A549 (cell line): ENCODE measurements around the gene MGAT5B. TPM values are rescaled to one million over a fixed set of nuclear protein-coding genes. Genes with fewer than 3 reads are reported as not detected.

Experiments used
- ATAC-seq, 2 experiments: fragments of 200-7000 bp in 1 of 2; fragments of >200 bp in 1 of 2; cut with Nextera tagmentation in 1 of 2; cut with Tn5 transposase in 1 of 2; 3 replicates each; pipeline versions ENCODE4 v1.8.0 to v1.9.1; 2018 to 2020; ENCODE audit warnings: mild to moderate bottlenecking in 1 of 2, moderate library complexity in 1 of 2
- CTCF ChIA-PET: fragments of 300-600 bp; sonication (Branson Sonifier 250); formaldehyde crosslinking; extraction: SDS; loops from one replicate; lab custom pipeline; 2021; ENCODE audit warnings: antibody characterized with exemption, inconsistent platforms; lab: Yijun Ruan, JAX
- POLR2A ChIA-PET: fragments of 350-600 bp; formaldehyde crosslinking; extraction: SDS; loops from one replicate; lab custom pipeline; 2021; ENCODE audit warnings: antibody characterized with exemption, inconsistent platforms; lab: Yijun Ruan, JAX
- DNase-seq, 2 experiments: peaks; one replicate each; pipeline versions ENCODE4 v3.0.0 to v3.0.0-alpha.2; 2011 to 2016; ENCODE audit warnings: low read depth in 1 of 2, low spot score in 1 of 2
- FAIRE-seq: peaks from 2 replicates; lab custom pipeline; 2011; peaks lifted over from hg19 to GRCh38; lab: Jason Lieb, UNC
- H3K27ac ChIP-seq, 2 experiments: fragments of >200 bp; sonication (Bioruptor Twin); formaldehyde crosslinking; 3 replicates each; pipeline ENCODE4 v1.5.1; 2016 to 2017
- H3K4me1 ChIP-seq: fragments of >200 bp; sonication (Bioruptor Twin); formaldehyde crosslinking; 3 replicates; pipeline ENCODE4 v1.6.1; 2016
- H3K4me2 ChIP-seq: fragments of >200 bp; sonication (Bioruptor Twin); formaldehyde crosslinking; 3 replicates; pipeline ENCODE4 v1.6.1; 2016
- H3K4me3 ChIP-seq: fragments of >200 bp; sonication (Bioruptor Twin); formaldehyde crosslinking; 3 replicates; pipeline ENCODE4 v1.5.1; 2016
- H3K9me3 ChIP-seq: fragments of >200 bp; sonication (Bioruptor Twin); formaldehyde crosslinking; 3 replicates; pipeline ENCODE4 v1.6.1; 2016
- CEBPB ChIP-seq, 2 experiments: fragments of >200 bp in 1 of 2; sonication (Bioruptor Twin) in 1 of 2; formaldehyde crosslinking in 1 of 2; IDR thresholded peaks; 2 replicates each; pipeline ENCODE4 v1.6.1; 2012 to 2016
- CHD2 ChIP-seq: fragments of 150-350 bp; IDR thresholded peaks from 2 replicates; pipeline ENCODE4 v1.6.1; 2014; ENCODE audit warnings: low read length; ENCODE audit not compliant: partially characterized antibody
- CTCF ChIP-seq: fragments of >200 bp; sonication (Bioruptor Twin); formaldehyde crosslinking; IDR thresholded peaks from 3 replicates; pipeline ENCODE4 v1.5.1; 2016
- ESRRA ChIP-seq: fragments of 150-350 bp; IDR thresholded peaks from 2 replicates; pipeline ENCODE4 v1.6.1; 2014; ENCODE audit warnings: mild to moderate bottlenecking, low read length, borderline replicate concordance
- GATA3 ChIP-seq: IDR thresholded peaks from 2 replicates; pipeline ENCODE4 v1.6.1; 2012; ENCODE audit warnings: borderline replicate concordance
- HDAC2 ChIP-seq: fragments of 200-600 bp; sonication (generic); IDR thresholded peaks from 2 replicates; pipeline ENCODE4 v1.6.1; 2016
- HMGXB4 ChIP-seq: fragments of 250-450 bp; sonication (Bioruptor Pico); IDR thresholded peaks from 2 replicates; pipeline ENCODE4 v1.5.0; 2021; ENCODE audit warnings: mild to moderate bottlenecking, moderate library complexity, borderline replicate concordance
- KDM5A ChIP-seq: fragments of 200-600 bp; sonication (generic); IDR thresholded peaks from 2 replicates; pipeline ENCODE4 v1.6.1; 2016; ENCODE audit warnings: antibody characterized with exemption, mild to moderate bottlenecking
- MYC ChIP-seq: IDR thresholded peaks from 2 replicates; pipeline ENCODE4 v1.6.1; 2012; ENCODE audit warnings: mild to moderate bottlenecking, inconsistent platforms, low read length, improper control_type of control experiment, borderline replicate concordance
- NPAS2 ChIP-seq: fragments of 250-450 bp; sonication (Bioruptor Pico); IDR thresholded peaks from 2 replicates; pipeline ENCODE4 v1.8.0; 2022; ENCODE audit warnings: mild to moderate bottlenecking, moderate library complexity, borderline replicate concordance
- RAD21 ChIP-seq, 2 experiments: fragments of >200 bp in 1 of 2; sonication (Bioruptor Twin) in 1 of 2; formaldehyde crosslinking in 1 of 2; IDR thresholded peaks in 1 of 2; conservative IDR thresholded peaks in 1 of 2; 2 replicates in 1 of 2; 3 replicates in 1 of 2; pipeline ENCODE4 v1.6.1; 2012 to 2018; ENCODE audit warnings: inconsistent platforms in 1 of 2
- RARB ChIP-seq: fragments of 250-450 bp; sonication (Bioruptor Pico); IDR thresholded peaks from 2 replicates; pipeline ENCODE4 v1.8.0; 2021; ENCODE audit warnings: mild to moderate bottlenecking, moderate library complexity
- REST ChIP-seq: fragments of 200-600 bp; sonication (generic); IDR thresholded peaks from 2 replicates; pipeline ENCODE4 v1.6.1; 2016; ENCODE audit warnings: antibody characterized with exemption, mild to moderate bottlenecking, moderate library complexity
- TFCP2L1 ChIP-seq: fragments of 250-450 bp; sonication (Bioruptor Pico); IDR thresholded peaks from 2 replicates; pipeline ENCODE4 v1.5.0; 2021; ENCODE audit warnings: mild to moderate bottlenecking
- ZFP36 ChIP-seq: fragments of 450-650 bp; IDR thresholded peaks from 2 replicates; pipeline ENCODE4 v1.6.1; 2014; ENCODE audit warnings: borderline replicate concordance; ENCODE audit not compliant: partially characterized antibody
- ZSCAN20 ChIP-seq: fragments of 250-450 bp; sonication (Bioruptor Pico); IDR thresholded peaks from 2 replicates; pipeline ENCODE4 v1.8.0; 2022; ENCODE audit warnings: mild to moderate bottlenecking, moderate library complexity
- WGBS: methylation state at CpG from one replicate; pipeline ENCODE4 v1.1.6; 2017; ENCODE audit errors: missing lambda C conversion rate; 5-methylcytosine and 5-hydroxymethylcytosine counted together
- polyA plus RNA-seq, 4 experiments: library from polyadenylated mRNA; depleted of rRNA in 3 of 4; stranded (reverse); fragments of >200 nt; fragmentation: RNase III in 1 of 4; extraction: RNeasy Plus Mini Kit Qiagen cat#74134 plus additional on column Dnase treatment in 1 of 4; gene quantifications; 2 replicates in 3 of 4; 3 replicates in 1 of 4; pipeline ENCODE4 v1.2.3, GENCODE V29; 2011 to 2017
- TF ChIP-seq, protein P1 (sequence below): fragments of 150-350 bp; IDR thresholded peaks from 2 replicates; pipeline ENCODE4 v1.6.1; 2014; ENCODE audit warnings: low read depth, mild to moderate bottlenecking, low read length
- TF ChIP-seq, protein P2 (sequence below): IDR thresholded peaks from 2 replicates; pipeline ENCODE4 v1.6.1; 2012; ENCODE audit warnings: low read depth, borderline replicate concordance

Gene MGAT5B
- polyA plus RNA-seq, 2 of the 4 experiments (the other 2 are of a cell fraction), result 7.6 to 22.8 TPM

DNA sequence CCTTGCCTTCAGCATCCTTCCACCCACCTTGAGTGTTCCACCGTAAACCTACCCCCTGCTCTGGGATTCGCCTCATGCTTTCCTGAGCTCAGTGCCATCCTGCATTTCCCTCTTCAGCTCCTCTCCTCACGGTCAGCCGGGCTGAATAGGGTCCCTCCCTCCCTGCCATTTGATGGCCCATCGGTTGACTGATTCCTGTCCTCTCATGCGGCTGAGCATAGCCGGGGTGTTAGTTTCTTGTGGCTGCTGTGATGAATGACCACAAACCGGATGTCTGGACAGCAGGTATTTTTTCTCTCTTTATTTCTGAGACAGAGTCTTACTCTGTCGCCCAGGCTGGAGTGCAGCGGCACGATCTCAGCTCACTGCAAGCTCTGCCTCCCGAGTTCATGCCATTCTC lies 44.1 kb upstream of the MGAT5B start:
- no peak for TF ChIP-seq CHD2
- no peak for TF ChIP-seq HDAC2
- TF ChIP-seq CTCF, result no peak
- no peak for TF ChIP-seq CEBPB (IDR thresholded peaks at IDR 0.05)
- no peak for TF ChIP-seq ESRRA
- no peak for TF ChIP-seq REST
- TF ChIP-seq ZSCAN20 (CRISPR knock-in tag), result no peak
- no peak for TF ChIP-seq HMGXB4 (CRISPR knock-in tag)
- TF ChIP-seq KDM5A, result no peak
- no peak for TF ChIP-seq RARB (CRISPR knock-in tag)
- no peak for TF ChIP-seq NPAS2 (CRISPR knock-in tag)
- TF ChIP-seq GATA3, result no peak
- TF ChIP-seq MYC, result no peak
- no peak for TF ChIP-seq ZFP36
- no peak for TF ChIP-seq RAD21 (conservative IDR thresholded peaks at IDR 0.05 in 1 of 2, IDR thresholded peaks at IDR 0.05 in 1 of 2)
- TF ChIP-seq, protein P1, sequence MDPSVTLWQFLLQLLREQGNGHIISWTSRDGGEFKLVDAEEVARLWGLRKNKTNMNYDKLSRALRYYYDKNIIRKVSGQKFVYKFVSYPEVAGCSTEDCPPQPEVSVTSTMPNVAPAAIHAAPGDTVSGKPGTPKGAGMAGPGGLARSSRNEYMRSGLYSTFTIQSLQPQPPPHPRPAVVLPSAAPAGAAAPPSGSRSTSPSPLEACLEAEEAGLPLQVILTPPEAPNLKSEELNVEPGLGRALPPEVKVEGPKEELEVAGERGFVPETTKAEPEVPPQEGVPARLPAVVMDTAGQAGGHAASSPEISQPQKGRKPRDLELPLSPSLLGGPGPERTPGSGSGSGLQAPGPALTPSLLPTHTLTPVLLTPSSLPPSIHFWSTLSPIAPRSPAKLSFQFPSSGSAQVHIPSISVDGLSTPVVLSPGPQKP, result no peak
- TF ChIP-seq, protein P2, sequence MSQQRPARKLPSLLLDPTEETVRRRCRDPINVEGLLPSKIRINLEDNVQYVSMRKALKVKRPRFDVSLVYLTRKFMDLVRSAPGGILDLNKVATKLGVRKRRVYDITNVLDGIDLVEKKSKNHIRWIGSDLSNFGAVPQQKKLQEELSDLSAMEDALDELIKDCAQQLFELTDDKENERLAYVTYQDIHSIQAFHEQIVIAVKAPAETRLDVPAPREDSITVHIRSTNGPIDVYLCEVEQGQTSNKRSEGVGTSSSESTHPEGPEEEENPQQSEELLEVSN, result no peak
- no peak for TF ChIP-seq TFCP2L1 (CRISPR knock-in tag)
- FAIRE-seq, result no peak
- ChIA-PET POLR2A (no interaction called here), CTCF (interaction anchor here (0.7 to 7.7 kb wide), 8 partner anchors 8 to 243 kb away, joined by 3 to 38 read pairs (median 6); partner anchors contain the start of gene MGAT5B)
- H3K4me1 ChIP-seq, result no peaks in the 10 kb centered on the region
- H3K4me3 ChIP-seq, result no peak overlapping the region
- no peak for DNase-seq
- no peak overlapping the region for H3K27ac ChIP-seq
- H3K9me3 ChIP-seq, result no peaks in the 10 kb centered on the region
- WGBS, result 67% methylated on average over 12 of the region's 12 CpGs
- H3K4me2 ChIP-seq, result no peak overlapping the region
- no peak for ATAC-seq
